HepG2 (cell line): ENCODE measurements around the gene CCDC85C. TPM values are rescaled to one million over a fixed set of nuclear protein-coding genes. Genes with fewer than 3 reads are reported as not detected.

Experiments
- ARID3A ChIP-seq: IDR thresholded peaks from 2 replicates; pipeline ENCODE4 v1.6.1; 2012; ENCODE audit warnings: low read depth, low read length, improper control_type of control experiment
- CCAR2 ChIP-seq: fragments of 200-400 bp; formaldehyde crosslinking; optimal IDR thresholded peaks from 2 replicates; pipeline ENCODE3; 2018; ENCODE audit warnings: low read depth, mild to moderate bottlenecking, low read length, moderate library complexity
- GATA4 ChIP-seq: sonication (generic); IDR thresholded peaks from 2 replicates; pipeline ENCODE4 v1.6.1; 2016; ENCODE audit warnings: antibody characterized with exemption, low read depth, borderline replicate concordance
- GLI4 ChIP-seq: sonication (generic); formaldehyde crosslinking; IDR thresholded peaks from 2 replicates; pipeline ENCODE4 v1.5.1; 2020; ENCODE audit warnings: missing genetic modification reagents, mild to moderate bottlenecking, moderate library complexity, borderline replicate concordance
- HNRNPL ChIP-seq: fragments of 200-400 bp; formaldehyde crosslinking; IDR thresholded peaks from 2 replicates; pipeline ENCODE4 v1.6.1; 2017; ENCODE audit warnings: mild to moderate bottlenecking, low read depth, low read length
- ISX ChIP-seq: sonication (generic); formaldehyde crosslinking; conservative IDR thresholded peaks from 2 replicates; pipeline ENCODE4 v1.5.0; 2020; ENCODE audit warnings: missing genetic modification reagents
- NR2F2 ChIP-seq: IDR thresholded peaks from 2 replicates; pipeline ENCODE4 v1.6.1; 2012; ENCODE audit warnings: low read depth, inconsistent platforms, borderline replicate concordance
- PAXIP1 ChIP-seq: sonication (generic); formaldehyde crosslinking; conservative IDR thresholded peaks from 2 replicates; pipeline ENCODE4 v1.4.0; 2020; ENCODE audit warnings: mild to moderate bottlenecking, missing genetic modification reagents, moderate library complexity
- PREB ChIP-seq: sonication (generic); formaldehyde crosslinking; IDR thresholded peaks from 2 replicates; pipeline ENCODE4 v1.4.0; 2020; ENCODE audit warnings: missing genetic modification reagents
- RBM22 ChIP-seq: fragments of 200-400 bp; formaldehyde crosslinking; optimal IDR thresholded peaks from 2 replicates; pipeline ENCODE3; 2017; ENCODE audit warnings: mild to moderate bottlenecking, low read length, moderate library complexity
- SOX5 ChIP-seq: IDR thresholded peaks from 2 replicates; pipeline ENCODE4 v1.6.1; 2016; ENCODE audit warnings: borderline replicate concordance
- TRIM22 ChIP-seq: fragments of 450-650 bp; IDR thresholded peaks from 2 replicates; pipeline ENCODE4 v1.6.1; 2017
- USF2 ChIP-seq, 2 experiments: sonication (generic) in 1 of 2; formaldehyde crosslinking in 1 of 2; IDR thresholded peaks; 2 replicates each; pipeline versions ENCODE4 v1.5.1 to v1.6.1; 2011 to 2020; ENCODE audit warnings: borderline replicate concordance in 1 of 2, low read depth in 1 of 2, low read length in 1 of 2, mild to moderate bottlenecking in 1 of 2, missing genetic modification reagents in 1 of 2, moderate library complexity in 1 of 2
- ZMYM2 ChIP-seq: sonication (generic); formaldehyde crosslinking; IDR thresholded peaks from 2 replicates; pipeline ENCODE4 v1.8.0; 2022; ENCODE audit warnings: mild to moderate bottlenecking, missing genetic modification reagents
- ZNF547 ChIP-seq: sonication (generic); formaldehyde crosslinking; IDR thresholded peaks from 2 replicates; pipeline ENCODE4 v1.5.1; 2020; ENCODE audit warnings: mild to moderate bottlenecking, missing genetic modification reagents
- ZNF562 ChIP-seq: sonication (generic); formaldehyde crosslinking; IDR thresholded peaks from 2 replicates; pipeline ENCODE4 v1.8.0; 2022; ENCODE audit warnings: missing genetic modification reagents, borderline replicate concordance
- ZNF614 ChIP-seq: IDR thresholded peaks from 2 replicates; pipeline ENCODE4 v1.6.1; 2018; ENCODE audit warnings: missing biosample characterization, missing genetic modification reagents, inconsistent platforms, borderline replicate concordance
- ZSCAN21 ChIP-seq: sonication (generic); formaldehyde crosslinking; IDR thresholded peaks from 2 replicates; pipeline ENCODE4 v1.8.0; 2022; ENCODE audit warnings: mild to moderate bottlenecking, missing genetic modification reagents, moderate library complexity, borderline replicate concordance
- ZSCAN29 ChIP-seq: sonication (generic); formaldehyde crosslinking; conservative IDR thresholded peaks from 2 replicates; pipeline ENCODE4 v1.4.0; 2020; ENCODE audit warnings: mild to moderate bottlenecking, missing genetic modification reagents
- polyA plus RNA-seq, 8 experiments: library from polyadenylated mRNA; depleted of rRNA in 3 of 8; stranded (reverse) in 7 of 8; unstranded in 1 of 8; fragments of >200 nt; fragmentation: Illumina TruSeq in 4 of 8; extraction: Trizol in 4 of 8; gene quantifications; 2 replicates each; pipeline versions ENCODE4 v1.2.1 to v1.2.3, GENCODE V29; 2011 to 2016; ENCODE audit warnings: low read depth in 4 of 8, missing spikeins in 1 of 8, mixed read lengths in 1 of 8; ENCODE audit not compliant: insufficient read depth in 1 of 8
- total RNA-seq, 5 experiments: library from RNA; depleted of rRNA; stranded (reverse); fragments of >200 nt; fragmentation: Illumina TruSeq; extraction: Trizol; gene quantifications; 2 replicates each; pipeline ENCODE4 v1.2.3, GENCODE V29; 2016; ENCODE audit warnings: low read depth in 1 of 5

CCDC85C gene
- total and polyA plus RNA-seq, 2 of the 13 experiments (the other 11 are each of a cell fraction or from before 2014, with no cell fraction given) = 18.8 to 43.8 TPM

GRCh38 chr14:99604278-99604765, 315 bp upstream of the CCDC85C start (continued):
- TF ChIP-seq ZNF547 (0 out of 2 replicates have a peak, but pooled peaks have one; percentile 44), ZMYM2 (CRISPR knock-in tag) (no peak), RBM22 (no peak), ISX (no peak), HNRNPL (no peak), NR2F2 (no peak), PAXIP1 (no peak), USF2 (IDR thresholded peaks at IDR 0.05; ENCODE audit: low read depth, low read length) (no peak), USF2 (CRISPR knock-in tag; IDR thresholded peaks at IDR 0.05; ENCODE audit: borderline replicate concordance) (no peak), ZNF562 (CRISPR knock-in tag) (no peak), SOX5 (CRISPR knock-in tag) (no peak), GLI4 (no peak), ARID3A (no peak), ZSCAN29 (CRISPR knock-in tag) (no peak), PREB (no peak), ZNF614 (CRISPR knock-in tag) (no peak), GATA4 (no peak), ZSCAN21 (CRISPR knock-in tag) (0 out of 2 replicates have a peak, but pooled peaks have one; percentile 13), CCAR2 (no peak), TRIM22 (no peak)
